Transverse colon (tissue), 4 donors: ENCODE results near the gene ANO5. TPM values are rescaled to one million over a fixed set of nuclear protein-coding genes. Genes with fewer than 3 reads are reported as not detected.

Experiments used
- DNase-seq: peaks from one replicate; pipeline ENCODE4 v3.0.0-alpha.2; 2019
- H3K27ac ChIP-seq, 4 donors: fragments of 200-600 bp; sonication (generic); 2 replicates each; pipeline ENCODE4 v1.5.1; 2016 to 2018; ENCODE audit warnings: inconsistent platforms in 4 of 4
- H3K27me3 ChIP-seq: fragments of 200-600 bp; sonication (generic); 2 replicates; pipeline ENCODE4 v1.5.1; 2017; ENCODE audit warnings: inconsistent platforms
- H3K36me3 ChIP-seq, 4 donors: fragments of 200-600 bp; sonication (generic); 2 replicates each; pipeline ENCODE4 v1.5.1; 2017 to 2019; ENCODE audit warnings: inconsistent platforms in 4 of 4
- H3K4me1 ChIP-seq, 4 donors: fragments of 200-600 bp; sonication (generic); 2 replicates each; pipeline ENCODE4 v1.5.1; 2017 to 2020; ENCODE audit warnings: inconsistent platforms in 4 of 4
- H3K4me3 ChIP-seq, 4 donors: fragments of 200-600 bp; sonication (generic); 1 replicate in 1 of 4; 2 replicates in 3 of 4; pipeline versions ENCODE4 v1.5.1 to v1.6.1; 2017 to 2019; ENCODE audit warnings: inconsistent platforms in 4 of 4
- H3K9me3 ChIP-seq, 2 donors: fragments of 200-600 bp; sonication (generic); 2 replicates each; pipeline ENCODE4 v1.5.1; 2017 to 2019; ENCODE audit warnings: inconsistent platforms in 2 of 2
- EP300 ChIP-seq: sonication (generic); formaldehyde crosslinking; IDR thresholded peaks from one replicate; pipeline ENCODE4 v1.6.1; 2017; ENCODE audit warnings: antibody characterized with exemption, low read depth
- POLR2A ChIP-seq: fragments of 450-650 bp; IDR thresholded peaks from one replicate; pipeline ENCODE4 v1.6.1; 2016; ENCODE audit warnings: antibody characterized with exemption, mild to moderate bottlenecking, moderate library complexity
- POLR2AphosphoS5 ChIP-seq, 3 donors: sonication (generic); formaldehyde crosslinking; IDR thresholded peaks; one replicate each; pipeline ENCODE4 v1.6.1; 2016; ENCODE audit warnings: antibody characterized with exemption in 3 of 3
- WGBS, 2 donors: methylation state at CpG; one replicate each; pipeline ENCODE4 v1.1.5; 2018; ENCODE audit warnings: low coverage in 1 of 2; 5-methylcytosine and 5-hydroxymethylcytosine counted together
- in situ Hi-C, 4 donors: fragments of 200-750 bp; cut with MboI; loops; one replicate each; pipeline versions ENCODE4 v1.15.0 to v1.15.1; 2017; ENCODE audit warnings: low sequenced_read_pairs in 3 of 4, low pct_ligation_motif_present in 1 of 4, low pct_unique_long_range_greater_than_20kb in 1 of 4
- intact Hi-C: fragments of 100-400 bp; cut with DNase I; formaldehyde crosslinking; loops from one replicate; pipeline ENCODE4 v1.15.1; 2023; ENCODE audit warnings: low total_unique reads
- total RNA-seq, 4 donors: library from RNA; depleted of rRNA; stranded (reverse); fragments of >200 nt; gene quantifications; one replicate each; pipeline ENCODE4 v1.1.0, GENCODE V29; 2016
- TF ChIP-seq, protein P1 (sequence below), 5 experiments: fragments of 200-600 bp in 3 of 5; fragments of 450-650 bp in 2 of 5; sonication (generic) in 3 of 5; IDR thresholded peaks; 1 replicate in 2 of 5; 2 replicates in 3 of 5; pipeline ENCODE4 v1.5.1; 2016 to 2017; ENCODE audit warnings: antibody characterized with exemption in 5 of 5, inconsistent platforms in 3 of 5, mild to moderate bottlenecking in 2 of 5, moderate library complexity in 1 of 5

ANO5 gene
- total RNA-seq, 4 donors from 2014 or later = 2.0 to 15.2 (median 7.5) TPM

- TF ChIP-seq, protein P1, sequence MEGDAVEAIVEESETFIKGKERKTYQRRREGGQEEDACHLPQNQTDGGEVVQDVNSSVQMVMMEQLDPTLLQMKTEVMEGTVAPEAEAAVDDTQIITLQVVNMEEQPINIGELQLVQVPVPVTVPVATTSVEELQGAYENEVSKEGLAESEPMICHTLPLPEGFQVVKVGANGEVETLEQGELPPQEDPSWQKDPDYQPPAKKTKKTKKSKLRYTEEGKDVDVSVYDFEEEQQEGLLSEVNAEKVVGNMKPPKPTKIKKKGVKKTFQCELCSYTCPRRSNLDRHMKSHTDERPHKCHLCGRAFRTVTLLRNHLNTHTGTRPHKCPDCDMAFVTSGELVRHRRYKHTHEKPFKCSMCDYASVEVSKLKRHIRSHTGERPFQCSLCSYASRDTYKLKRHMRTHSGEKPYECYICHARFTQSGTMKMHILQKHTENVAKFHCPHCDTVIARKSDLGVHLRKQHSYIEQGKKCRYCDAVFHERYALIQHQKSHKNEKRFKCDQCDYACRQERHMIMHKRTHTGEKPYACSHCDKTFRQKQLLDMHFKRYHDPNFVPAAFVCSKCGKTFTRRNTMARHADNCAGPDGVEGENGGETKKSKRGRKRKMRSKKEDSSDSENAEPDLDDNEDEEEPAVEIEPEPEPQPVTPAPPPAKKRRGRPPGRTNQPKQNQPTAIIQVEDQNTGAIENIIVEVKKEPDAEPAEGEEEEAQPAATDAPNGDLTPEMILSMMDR (IDR thresholded peaks at IDR 0.05) = no peak
- no peak for TF ChIP-seq POLR2AphosphoS5 (IDR thresholded peaks at IDR 0.05)
- no peak for TF ChIP-seq EP300
- no peak for TF ChIP-seq POLR2A
Observed at GRCh38 chr11:22199243-22199642, 6.4 kb downstream of the ANO5 start.

DNA sequence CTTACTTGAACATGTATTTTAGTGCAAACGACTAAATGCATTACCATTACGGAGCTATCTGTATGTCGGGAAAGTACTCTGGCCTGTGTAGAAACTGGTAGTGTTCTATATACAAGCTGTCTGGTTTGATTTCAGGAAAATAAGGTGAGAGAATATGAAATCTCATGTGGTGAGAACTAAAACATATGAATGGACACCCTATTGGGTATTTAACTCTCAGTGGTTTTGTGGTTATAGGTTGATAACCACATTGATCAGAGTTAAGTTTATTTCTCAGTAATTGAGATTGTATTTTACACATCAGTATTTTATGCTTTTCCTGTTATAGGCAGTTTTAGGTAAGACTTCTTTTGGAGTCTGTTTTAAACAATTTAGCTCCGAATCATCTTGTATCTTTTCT is 10.4 kb downstream of the ANO5 start:
- Histone ChIP-seq H3K4me3 (no peak overlapping the region), H3K4me1 (no peaks in the 10 kb centered on the region), H3K27me3 (no peaks in the 10 kb centered on the region), H3K27ac (no peak overlapping the region), H3K9me3 (no peaks in the 10 kb centered on the region), H3K36me3 (no peaks in the 10 kb centered on the region)
- no peak for DNase-seq
- intact Hi-C loops = no loop called here
- TF ChIP-seq POLR2AphosphoS5 (IDR thresholded peaks at IDR 0.05) (no peak), POLR2A (no peak), EP300 (no peak)
- TF ChIP-seq, protein P1 (IDR thresholded peaks at IDR 0.05) = no peak
- in situ Hi-C loops = no loop called here
- WGBS, 2 donors = 73 to 79% methylated on average over 4 of the region's 4 CpGs

More at GRCh38 chr11:22199243-22199642, 6.4 kb downstream of the ANO5 start:
- Histone ChIP-seq H3K4me1 (peaks cover 0 to 7% (median 3%) of the 10 kb centered on the region in 4 donors), H3K9me3 (no peaks in the 10 kb centered on the region), H3K27me3 (no peaks in the 10 kb centered on the region), H3K4me3 (no peak overlapping the region), H3K27ac (no peak overlapping the region), H3K36me3 (no peaks in the 10 kb centered on the region)
- in situ Hi-C loops (no loop called here), intact Hi-C loops (no loop called here)
- DNase-seq = no peak

GRCh38 chr11:22207162-22207561 is 14.3 kb downstream of the ANO5 start:
- in situ Hi-C loops = no loop called here

GRCh38 chr11:22208151-22208858 is 15.4 kb downstream of the ANO5 start:
- 38 to 71% methylated on average over 3 of the region's 3 CpGs for WGBS, 2 donors

More at GRCh38 chr11:22207162-22207561, 14.3 kb downstream of the ANO5 start:
- H3K27me3 ChIP-seq = no peaks in the 10 kb centered on the region
- H3K4me3 ChIP-seq = no peak overlapping the region
- DNase-seq = no peak
- TF ChIP-seq EP300 (no peak), POLR2AphosphoS5 (IDR thresholded peaks at IDR 0.05) (no peak), POLR2A (no peak)
- TF ChIP-seq, protein P1 (IDR thresholded peaks at IDR 0.05) = no peak
- no peaks in the 10 kb centered on the region for H3K9me3 ChIP-seq
- intact Hi-C loops = no loop called here
- no peak overlapping the region for H3K27ac ChIP-seq
- no peaks in the 10 kb centered on the region for H3K36me3 ChIP-seq
- no peaks in the 10 kb centered on the region for H3K4me1 ChIP-seq

More at GRCh38 chr11:22208151-22208858, 15.4 kb downstream of the ANO5 start:
- no peaks in the 10 kb centered on the region for H3K4me1 ChIP-seq
- no peaks in the 10 kb centered on the region for H3K9me3 ChIP-seq
- intact Hi-C loops (no loop called here), in situ Hi-C loops (no loop called here)
- H3K36me3 ChIP-seq = no peaks in the 10 kb centered on the region
- TF ChIP-seq, protein P1 (IDR thresholded peaks at IDR 0.05) = no peak
- TF ChIP-seq POLR2AphosphoS5 (IDR thresholded peaks at IDR 0.05) (no peak), EP300 (no peak), POLR2A (no peak)
- no peaks in the 10 kb centered on the region for H3K27me3 ChIP-seq
- H3K4me3 ChIP-seq = no peak overlapping the region
- H3K27ac ChIP-seq = no peak overlapping the region
- DNase-seq = no peak
